Stimulated activated CD8-positive, alpha-beta memory T cell treated with anti-CD3 and anti-CD28 coated beads, Interleukin-15, amount 100 ng/mL, for 48 hours (primary cell): ENCODE data around the gene PPFIA4.
A peak's percentile ranks its signal among the peaks of the same experiment; 100 is the strongest.
"Not testable (repeated sequence)": the region's sequence is repeated elsewhere in the genome, so short reads cannot be mapped to it uniquely, and the experiment has no call there.

Experiments used
- DNase-seq, 2 donors: peaks; one replicate each; pipeline ENCODE4 v3.0.0-alpha.2; 2020; ENCODE audit warnings: low read depth in 2 of 2

PPFIA4 gene

DNA sequence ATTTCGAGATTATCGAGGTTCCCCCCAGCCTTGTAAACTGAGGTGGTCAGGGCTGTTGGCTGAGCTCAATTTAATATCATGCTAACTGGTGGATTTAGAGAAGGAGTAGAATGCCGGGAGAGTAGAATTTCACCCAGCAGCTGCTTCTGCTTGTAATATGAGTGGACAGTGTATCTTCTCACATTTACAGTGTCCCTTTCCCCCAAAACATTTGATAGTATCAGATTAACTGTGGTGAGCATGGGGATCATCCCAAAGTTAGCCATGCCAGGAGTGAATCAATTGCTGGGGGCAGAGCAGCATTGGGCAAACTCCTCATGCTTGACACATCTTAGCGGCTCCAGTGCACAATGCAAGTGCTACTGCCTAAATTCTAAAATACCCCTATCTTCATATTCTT lies 9.2 kb upstream of the PPFIA4 start:
- DNase-seq: no peak

- no peak for DNase-seq
Measured at GRCh38 chr1:203017692-203018091, 8.6 kb upstream of the PPFIA4 start.

DNA sequence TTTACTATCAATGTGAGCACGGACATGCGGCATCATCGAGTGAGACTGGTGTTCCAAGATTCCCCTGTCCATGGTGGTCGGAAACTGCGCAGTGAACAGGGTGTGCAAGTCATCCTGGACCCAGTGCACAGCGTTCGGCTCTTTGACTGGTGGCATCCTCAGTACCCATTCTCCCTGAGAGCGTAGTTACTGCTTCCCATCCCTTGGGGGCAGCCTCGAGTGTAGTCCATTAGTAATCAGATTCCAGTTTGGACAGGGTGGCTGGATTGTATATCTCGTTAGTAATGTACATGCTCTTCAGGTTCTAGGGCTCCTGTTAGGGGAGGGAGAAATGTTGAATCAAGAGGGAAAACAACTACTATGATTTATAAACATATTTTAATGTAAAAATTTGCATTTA lies 3.4 kb upstream of the PPFIA4 start:
- DNase-seq: not testable (repeated sequence)

DNA sequence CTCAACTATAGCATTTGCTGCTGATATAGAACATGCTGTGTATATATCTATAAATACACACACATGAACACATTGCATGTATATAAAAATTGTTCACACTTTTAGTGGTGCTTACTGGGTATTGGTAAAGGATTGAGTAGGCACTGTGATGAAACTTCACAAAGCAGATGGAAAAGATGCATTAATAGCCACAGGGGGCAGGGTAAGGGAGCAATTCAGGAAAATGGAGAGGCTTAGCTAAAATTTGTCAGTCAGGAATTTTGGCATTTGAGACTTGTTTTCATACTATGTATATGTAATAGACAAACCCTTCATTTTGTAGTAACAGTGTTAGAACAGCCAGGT lies 633 bp upstream of the PPFIA4 start:
- DNase-seq: no peak

GRCh38 chr1:203026666-203027663 lies 674 bp downstream of the PPFIA4 start:
- no peak for DNase-seq

GRCh38 chr1:203028067-203028783 lies 1.9 kb downstream of the PPFIA4 start:
- no peak for DNase-seq

- no peak for DNase-seq
Measured at GRCh38 chr1:203028784-203029553, 2.7 kb downstream of the PPFIA4 start.

- no peak for DNase-seq
Measured at GRCh38 chr1:203031467-203031866, 5.2 kb downstream of the PPFIA4 start.

GRCh38 chr1:203033287-203033686 lies 7.0 kb downstream of the PPFIA4 start:
- DNase-seq: no peak

DNA sequence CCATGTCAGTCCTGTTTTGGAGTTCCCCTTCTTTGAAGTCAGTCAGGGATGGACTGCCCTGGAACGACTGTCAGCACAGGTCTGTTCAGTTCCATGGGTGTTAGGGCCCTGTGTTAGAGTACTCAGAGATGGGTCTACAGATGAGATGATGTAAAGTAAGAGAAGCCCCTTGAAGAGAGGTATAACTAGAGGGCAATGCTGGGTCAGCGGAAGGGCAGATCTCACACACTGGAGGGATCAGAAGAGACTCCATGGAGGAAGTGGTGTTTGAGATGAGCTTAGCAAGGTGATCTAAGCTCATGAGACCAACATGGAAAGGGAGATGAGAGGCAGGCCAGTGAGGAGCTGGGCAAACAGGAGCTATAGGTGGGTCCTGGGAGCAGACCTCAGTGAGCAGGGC lies 7.6 kb downstream of the PPFIA4 start:
- DNase-seq: no peak

DNA sequence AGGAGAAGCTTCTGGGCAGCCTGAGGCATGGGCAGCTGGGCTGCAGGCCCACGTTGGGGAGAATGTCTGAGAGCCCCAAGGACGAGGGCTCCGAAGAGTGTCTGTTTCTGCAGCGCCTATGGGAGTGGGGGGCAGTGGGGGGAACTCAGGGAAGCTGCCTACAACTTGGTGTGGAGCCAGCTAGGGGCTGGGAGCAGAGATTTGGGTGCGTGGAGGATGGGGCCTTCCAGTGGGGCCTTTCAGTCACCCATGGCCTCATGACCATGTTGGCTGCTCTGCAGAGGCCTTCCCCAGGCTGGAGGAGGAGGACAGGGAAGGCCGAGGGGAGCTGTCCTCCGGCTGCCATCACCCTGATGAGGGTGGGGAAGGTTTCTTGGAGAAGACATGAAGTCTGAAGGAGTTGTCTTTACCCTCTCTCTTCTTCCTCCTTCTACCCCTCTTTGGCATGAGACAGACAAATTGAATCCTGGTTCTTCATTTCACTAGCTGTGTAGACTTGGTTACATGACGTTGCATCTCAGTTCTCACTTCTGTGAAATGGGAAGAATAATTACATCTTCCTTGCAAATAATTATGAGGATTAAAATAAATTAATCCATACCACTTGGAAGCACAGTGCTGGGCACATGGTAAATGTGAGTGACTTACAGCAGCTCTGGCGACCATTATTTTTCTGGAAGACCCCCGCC lies 8.3 kb downstream of the PPFIA4 start:
- DNase-seq: no peak

- no peak for DNase-seq
Measured at GRCh38 chr1:203035111-203036000, 9.1 kb downstream of the PPFIA4 start.

DNA sequence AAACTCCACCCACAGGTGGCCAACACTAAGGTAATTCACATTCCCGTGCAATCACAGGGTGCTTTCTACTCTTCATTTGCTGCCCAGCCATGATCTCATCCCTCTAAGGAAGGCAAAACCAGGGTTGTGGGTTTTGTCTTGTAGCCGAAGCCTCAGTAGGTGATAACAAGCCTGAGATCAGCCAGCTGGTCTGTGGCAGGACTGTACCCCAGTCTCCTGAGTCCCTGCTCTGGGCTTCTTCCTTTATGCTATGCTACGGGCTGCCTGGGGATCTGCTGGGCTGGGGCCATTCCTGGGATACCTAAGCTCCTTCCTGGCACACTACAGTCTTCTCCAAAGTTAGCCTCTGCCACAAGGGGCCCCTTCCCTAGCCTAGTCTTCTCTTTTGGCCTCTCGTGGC lies 9.8 kb downstream of the PPFIA4 start:
- DNase-seq: no peak

DNA sequence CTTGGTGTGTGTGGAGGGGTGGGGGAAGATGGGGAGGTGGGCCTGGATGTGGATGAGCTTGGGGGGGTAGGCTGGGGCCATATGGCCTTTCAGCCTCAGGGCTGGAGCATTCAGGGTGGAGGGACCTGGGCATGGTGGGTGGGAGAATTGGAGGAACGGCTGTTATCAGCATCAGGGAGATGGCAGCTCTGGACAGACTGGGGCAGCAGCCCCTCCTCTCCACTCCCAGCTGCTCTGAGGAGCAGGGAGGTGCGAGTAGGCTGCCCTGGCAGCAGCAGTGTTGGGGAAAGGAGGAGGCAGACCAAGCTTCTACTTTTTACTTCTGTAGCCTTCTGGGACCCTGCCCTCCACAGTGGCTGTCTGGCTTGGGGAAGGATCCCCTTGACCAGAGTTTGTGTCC lies 10.2 kb downstream of the PPFIA4 start:
- no peak for DNase-seq

GRCh38 chr1:203037509-203038190 lies 11.4 kb downstream of the PPFIA4 start:
- no peak for DNase-seq

- no peak for DNase-seq
Measured at GRCh38 chr1:203038217-203038741, 12.0 kb downstream of the PPFIA4 start.

DNA sequence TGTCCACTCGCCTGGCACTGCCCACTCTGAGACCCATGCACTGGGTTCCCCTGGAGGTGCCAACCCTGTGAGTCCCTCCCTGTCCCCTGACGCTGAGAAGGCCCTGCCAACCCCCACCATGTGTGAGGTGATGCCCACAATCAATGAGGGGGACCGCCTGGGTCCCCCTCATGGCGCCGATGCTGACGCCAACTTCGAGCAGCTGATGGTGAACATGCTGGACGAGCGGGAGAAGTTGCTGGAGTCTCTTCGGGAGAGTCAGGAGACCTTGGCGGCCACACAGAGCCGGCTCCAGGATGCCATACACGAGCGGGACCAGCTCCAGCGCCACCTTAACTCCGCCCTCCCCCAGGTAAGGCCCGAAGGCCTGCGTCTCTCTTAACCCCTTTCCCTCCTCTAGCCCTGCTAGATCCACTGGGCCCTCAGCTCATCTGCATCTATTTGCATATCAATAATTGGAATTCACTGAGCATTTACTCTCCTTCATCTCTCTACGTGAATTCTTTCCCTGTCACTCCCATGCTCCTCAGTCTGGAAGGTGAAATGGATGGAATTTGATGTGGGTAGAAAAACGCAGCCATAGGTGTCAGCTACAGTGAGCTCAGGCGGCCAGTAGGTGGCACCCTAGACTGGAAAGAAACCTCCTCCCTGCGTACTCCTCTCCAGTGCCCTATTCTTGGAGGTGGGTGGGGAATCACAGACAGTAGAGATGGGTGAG lies 12.8 kb downstream of the PPFIA4 start:
- DNase-seq: peak; percentile 16 to 32

GRCh38 chr1:203039609-203040512 lies 13.6 kb downstream of the PPFIA4 start:
- no peak for DNase-seq
